ENCODE results near the gene IQGAP1. TPM values are rescaled to one million over a fixed set of nuclear protein-coding genes. Genes with fewer than 3 reads are reported as not detected.

The IQGAP1 gene
- total RNA-seq, 1 experiment from 2014 or later: 72.4 TPM

GRCh38 chr15:90529011-90529370, 140.9 kb downstream of the IQGAP1 start:
- no peak overlapping the region for H3K27ac Mint-ChIP-seq

More at GRCh38 chr15:90529011-90529370, 140.9 kb downstream of the IQGAP1 start:
- Histone ChIP-seq H3K4me2 (ENCODE audit: insufficient read depth, insufficient read length, low read length) (peak overlapping the region; percentile 76), H3K4ac (ENCODE audit: low read depth, low read length) (no peak overlapping the region), H3K56ac (ENCODE audit: insufficient read length, low read depth, low read length) (no peak overlapping the region), H3K4me1 (ENCODE audit: insufficient read depth, low read length) (no peaks in the 10 kb centered on the region; the same call in 1 of the 2 replicates), H3K23ac (ENCODE audit: insufficient read length, low read depth, low read length) (no peak overlapping the region), H3K27ac (ENCODE audit: insufficient read length, low read depth, low read length) (no peak overlapping the region), H2AK5ac (ENCODE audit: insufficient read length, low read length) (no peak overlapping the region), H4K8ac (replicated peaks; ENCODE audit: insufficient read length, low read depth, low read length) (no peak overlapping the region), H3K79me1 (ENCODE audit: insufficient read depth, low read depth, low read length, poor library complexity, severe bottlenecking) (no peaks in the 10 kb centered on the region), H2BK120ac (ENCODE audit: low read depth, low read length, poor library complexity, severe bottlenecking) (no peak overlapping the region), H3K14ac (ENCODE audit: insufficient read depth, low read length) (no peak overlapping the region), H2BK5ac (ENCODE audit: insufficient read length, low read length) (no peak overlapping the region), H4K91ac (ENCODE audit: insufficient read length, low read depth, low read length) (no peak overlapping the region), H3K18ac (ENCODE audit: insufficient read length, low read depth, low read length) (no peak overlapping the region), H3K9me3 (ENCODE audit: control insufficient read depth, low read depth, low read length) (no peaks in the 10 kb centered on the region), H2AFZ (ENCODE audit: low read length) (no peak overlapping the region), H3K79me2 (ENCODE audit: insufficient read depth, low read length) (no peaks in the 10 kb centered on the region), H3K9ac (ENCODE audit: extremely low read depth, insufficient read length, low read length) (no peak overlapping the region), H2BK15ac (ENCODE audit: low read depth, low read length) (no peak overlapping the region), H3K23me2 (ENCODE audit: insufficient read length, low read depth, low read length, poor library complexity, severe bottlenecking) (peaks cover 5% of the 10 kb centered on the region), H2BK20ac (ENCODE audit: low read depth, low read length, poor library complexity, severe bottlenecking) (no peak overlapping the region), H2BK12ac (ENCODE audit: insufficient read length, low read depth, low read length) (no peak overlapping the region), H3T11ph (ENCODE audit: low read length) (no peak overlapping the region), H4K20me1 (ENCODE audit: control insufficient read depth, insufficient read depth, insufficient read length) (no peaks in the 10 kb centered on the region), H4K5ac (ENCODE audit: insufficient read length, low read depth, low read length) (no peak overlapping the region), H3K27me3 (ENCODE audit: insufficient read depth, low read length) (peaks cover 13% of the 10 kb centered on the region)
- no peaks in the 10 kb centered on the region for H3K36me3 Mint-ChIP-seq (ENCODE audit: insufficient read depth in 1 of 3, low read depth in 3 of 3)
- DNase-seq: no peak
- H3K27me3 Mint-ChIP-seq (ENCODE audit: low read depth): peaks cover 65% of the 10 kb centered on the region
- no CpG with 5 or more reads among the region's 15 CpGs for WGBS (ENCODE audit: extremely low coverage, insufficient read length, low lambda C conversion rate)
- no peak for TF ChIP-seq CTCF (conservative IDR thresholded peaks at IDR 0.05)
- H3K4me3 Mint-ChIP-seq: peak overlapping the region; percentile 76 to 89
- peaks cover 6 to 16% of the 10 kb centered on the region in 2 experiments for H3K4me1 Mint-ChIP-seq
- peaks cover 0 to 4% of the 10 kb centered on the region in 2 experiments; a peak in 3 of 5 replicates for H3K9me3 Mint-ChIP-seq

Measured in H9 (cell line).